Measurements from ENCODE around the gene GNAT2. TPM values are rescaled to one million over a fixed set of nuclear protein-coding genes. Genes with fewer than 3 reads are reported as not detected.

The GNAT2 gene
- total RNA-seq = not detected

GRCh38 chr1:109619576-109620400, at the start of gene GNAT2, which contains the start of gene AMPD2:
Gene GNAT2 (minus strand): TSS chr1:109619616. CDS start chr1:109612870, 6,746 bp downstream.
Gene AMPD2 (plus strand): TSS chr1:109619837. CDS start chr1:109621176, 1,339 bp downstream.
- Histone ChIP-seq H3K4me1 (peaks cover 4 to 24% of the 10 kb centered on the region in 2 donors), H3K9me3 (no peaks in the 10 kb centered on the region), H3K4me3 (peak within 1 kb of the TSS; percentile 64 to 87 (median 66)), H3K36me3 (no peaks in the 10 kb centered on the region), H3K27me3 (peaks cover 0 to 4% (median 0%) of the 10 kb centered on the region in 3 donors), H3K27ac (peak within 1 kb of the TSS; percentile 62 to 73 (median 71))
- intact Hi-C loops (cut with DNase I; ENCODE audit: low total_unique reads) = loop anchor here (2.0 to 5.0 kb wide), 2 partner anchors 73 to 127 kb away; partner anchors contain the start of gene CYB561D1
- TF ChIP-seq, protein P1, sequence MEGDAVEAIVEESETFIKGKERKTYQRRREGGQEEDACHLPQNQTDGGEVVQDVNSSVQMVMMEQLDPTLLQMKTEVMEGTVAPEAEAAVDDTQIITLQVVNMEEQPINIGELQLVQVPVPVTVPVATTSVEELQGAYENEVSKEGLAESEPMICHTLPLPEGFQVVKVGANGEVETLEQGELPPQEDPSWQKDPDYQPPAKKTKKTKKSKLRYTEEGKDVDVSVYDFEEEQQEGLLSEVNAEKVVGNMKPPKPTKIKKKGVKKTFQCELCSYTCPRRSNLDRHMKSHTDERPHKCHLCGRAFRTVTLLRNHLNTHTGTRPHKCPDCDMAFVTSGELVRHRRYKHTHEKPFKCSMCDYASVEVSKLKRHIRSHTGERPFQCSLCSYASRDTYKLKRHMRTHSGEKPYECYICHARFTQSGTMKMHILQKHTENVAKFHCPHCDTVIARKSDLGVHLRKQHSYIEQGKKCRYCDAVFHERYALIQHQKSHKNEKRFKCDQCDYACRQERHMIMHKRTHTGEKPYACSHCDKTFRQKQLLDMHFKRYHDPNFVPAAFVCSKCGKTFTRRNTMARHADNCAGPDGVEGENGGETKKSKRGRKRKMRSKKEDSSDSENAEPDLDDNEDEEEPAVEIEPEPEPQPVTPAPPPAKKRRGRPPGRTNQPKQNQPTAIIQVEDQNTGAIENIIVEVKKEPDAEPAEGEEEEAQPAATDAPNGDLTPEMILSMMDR (IDR thresholded peaks at IDR 0.05 in 4 of 5, conservative IDR thresholded peaks at IDR 0.05 in 1 of 5) = no peak
- peak in 1 of 2 donors; percentile 23 for TF ChIP-seq POLR2A (IDR thresholded peaks at IDR 0.05)
- ATAC-seq (peak; percentile 57 to 64), DNase-seq (peak; percentile 58 to 77)
- in situ Hi-C loops (cut with MboI; ENCODE audit: low sequenced_read_pairs in 4 of 4) = loop anchor here (5.0 to 10.0 kb wide), 3 partner anchors 72 to 365 kb away; partner anchors contain the start of genes GNAI3 (in 4 of the 4) and AHCYL1 (in 1 of the 4)

DNA sequence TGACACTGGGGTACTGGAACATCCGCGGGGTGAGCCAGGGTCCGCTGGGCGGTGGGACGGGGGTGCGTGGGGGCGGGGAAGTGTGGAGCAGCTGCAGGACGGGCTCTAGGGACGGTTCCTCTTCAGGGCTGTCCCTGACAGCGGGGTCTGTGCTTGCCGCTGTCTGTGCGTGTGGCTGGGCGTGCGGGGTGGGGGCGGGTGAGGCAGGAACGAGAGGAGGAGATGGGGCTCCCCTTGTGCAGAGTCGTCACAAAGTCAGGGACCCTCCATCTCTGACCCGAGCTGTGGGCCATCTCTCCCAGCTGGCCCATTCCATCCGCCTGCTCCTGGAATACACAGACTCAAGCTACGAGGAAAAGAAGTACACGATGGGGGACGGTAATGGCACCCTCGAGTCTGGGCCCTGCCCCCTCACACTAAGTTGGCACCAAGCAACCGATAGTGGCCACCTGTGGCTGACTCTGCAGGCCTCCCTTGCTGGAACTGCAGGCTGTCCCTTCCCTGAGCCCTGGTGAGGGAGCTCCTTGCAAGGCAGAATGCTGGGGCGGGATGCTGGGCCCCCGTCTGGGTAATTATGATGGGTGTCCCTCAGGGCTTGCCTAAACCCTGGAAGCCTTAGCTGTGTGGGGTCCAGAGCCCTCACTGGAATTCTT, 48.8 kb upstream of the GNAT2 start:
- no peak for TF ChIP-seq POLR2A (IDR thresholded peaks at IDR 0.05)
- TF ChIP-seq, protein P1 (IDR thresholded peaks at IDR 0.05 in 4 of 5, conservative IDR thresholded peaks at IDR 0.05 in 1 of 5) = no peak
- Histone ChIP-seq H3K27ac (peak overlapping the region; percentile 69 to 82 (median 74)), H3K4me3 (peak overlapping the region; percentile 62 to 67 (median 64)), H3K4me1 (peaks cover 6 to 15% of the 10 kb centered on the region in 2 donors), H3K27me3 (no peaks in the 10 kb centered on the region), H3K9me3 (no peaks in the 10 kb centered on the region), H3K36me3 (peaks cover 0 to 5% of the 10 kb centered on the region in 2 donors)
- in situ Hi-C loops (cut with MboI; ENCODE audit: low sequenced_read_pairs in 4 of 4) (loop anchor here in 1 of 4 donors (10.0 kb wide), 1 partner anchor 317 kb away; the partner anchor contains the start of gene AHCYL1), intact Hi-C loops (cut with DNase I; ENCODE audit: low total_unique reads) (no loop called here)
- peak in 1 of 2 donors; percentile 28 for DNase-seq
- peak; percentile 46 to 48 for ATAC-seq

DNA sequence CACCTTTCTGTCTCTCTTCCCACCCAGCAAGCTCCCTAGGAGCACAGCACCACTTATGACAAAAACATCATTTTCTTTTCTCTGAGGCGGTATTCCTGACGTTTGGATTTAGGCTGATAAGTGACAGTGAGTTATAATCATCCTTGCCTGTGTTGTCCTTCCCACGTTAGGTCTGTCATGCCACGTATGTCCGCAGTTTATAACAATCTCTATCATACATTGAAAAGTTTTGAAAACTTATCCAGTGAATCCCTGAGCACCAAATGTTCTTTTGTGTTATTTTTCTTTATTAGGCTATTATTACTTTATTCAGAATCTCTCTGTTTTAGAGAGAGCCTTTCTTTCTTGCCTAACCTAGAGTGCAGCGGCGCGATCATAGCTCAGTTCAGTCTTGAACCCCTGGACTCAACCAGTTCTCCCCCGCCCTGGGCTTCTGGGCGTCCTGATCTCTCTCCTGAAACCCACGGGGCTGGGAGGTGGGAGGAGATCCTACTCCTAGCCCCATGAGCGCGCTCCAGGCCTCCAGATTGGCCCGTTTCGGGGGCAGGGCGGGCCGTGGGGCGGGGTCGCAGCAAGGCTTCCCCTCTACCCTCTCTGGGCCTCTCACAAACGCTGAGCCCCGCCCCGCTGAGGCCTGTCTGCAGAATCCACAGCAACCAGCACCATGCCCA, 48.2 kb upstream of the GNAT2 start, which contains the start of gene GSTM2:
Gene GSTM2, plus strand, starts transcription at position 606 of the 671 bp plus-strand sequence. Its CDS starts 59 bp downstream, at position 665.
- TF ChIP-seq, protein P1 (IDR thresholded peaks at IDR 0.05 in 4 of 5, conservative IDR thresholded peaks at IDR 0.05 in 1 of 5) = no peak
- peak; percentile 28 to 49 for TF ChIP-seq POLR2A (IDR thresholded peaks at IDR 0.05)
- Histone ChIP-seq H3K4me1 (peaks cover 6 to 16% of the 10 kb centered on the region in 2 donors), H3K9me3 (no peaks in the 10 kb centered on the region), H3K27ac (peak within 1 kb of the TSS; percentile 69 to 82 (median 74)), H3K36me3 (peaks cover 0 to 5% of the 10 kb centered on the region in 2 donors), H3K4me3 (peak within 1 kb of the TSS; percentile 62 to 67 (median 64)), H3K27me3 (no peaks in the 10 kb centered on the region)
- in situ Hi-C loops (cut with MboI; ENCODE audit: low sequenced_read_pairs in 4 of 4) (loop anchor here in 1 of 4 donors (10.0 kb wide), 1 partner anchor 317 kb away; the partner anchor contains the start of gene AHCYL1), intact Hi-C loops (cut with DNase I; ENCODE audit: low total_unique reads) (no loop called here)
- peak; percentile 92 for ATAC-seq
- peak; percentile 86 to 90 for DNase-seq

GRCh38 chr1:109664671-109665070, 45.3 kb upstream of the GNAT2 start:
- DNase-seq (no peak), ATAC-seq (no peak)
- in situ Hi-C loops (cut with MboI; ENCODE audit: low sequenced_read_pairs in 4 of 4) (loop anchor here in 1 of 4 donors (10.0 kb wide), 1 partner anchor 320 kb away; the partner anchor contains the start of gene AHCYL1), intact Hi-C loops (cut with DNase I; ENCODE audit: low total_unique reads) (no loop called here)
- TF ChIP-seq, protein P1 (IDR thresholded peaks at IDR 0.05 in 4 of 5, conservative IDR thresholded peaks at IDR 0.05 in 1 of 5) = no peak
- TF ChIP-seq POLR2A (IDR thresholded peaks at IDR 0.05) = no peak
- no peaks in the 10 kb centered on the region for H3K9me3 ChIP-seq
- no peaks in the 10 kb centered on the region for H3K27me3 ChIP-seq
- H3K4me1 ChIP-seq = peaks cover 6 to 16% of the 10 kb centered on the region in 2 donors
- peak overlapping the region; percentile 27 to 66 (median 42) for H3K27ac ChIP-seq
- H3K4me3 ChIP-seq = no peak overlapping the region
- peaks cover 0 to 2% of the 10 kb centered on the region in 2 donors for H3K36me3 ChIP-seq
